Fibroblast of villous mesenchyme (primary cell): ENCODE results near the gene RAD51B. TPM values are rescaled to one million over a fixed set of nuclear protein-coding genes. Genes with fewer than 3 reads are reported as not detected.
A peak's percentile ranks its signal among the peaks of the same experiment; 100 is the strongest.

ENCODE experiments used
- DNase-seq: peaks from one replicate; pipeline ENCODE4 v3.0.0-alpha.2; 2010; ENCODE audit warnings: low read depth
- H3K4me3 ChIP-seq: 2 replicates; pipeline ENCODE4 v1.5.1; 2011; ENCODE audit warnings: low read depth, mild to moderate bottlenecking, low read length
- total RNA-seq: library from RNA; depleted of rRNA; stranded (reverse); fragments of >200 nt; gene quantifications from 2 replicates; pipeline ENCODE4 v1.2.3, GENCODE V29; 2012
- TF ChIP-seq, protein P1 (sequence below): IDR thresholded peaks from 2 replicates; pipeline ENCODE4 v1.5.1; 2012; ENCODE audit warnings: low read depth, mild to moderate bottlenecking, low read length; ENCODE audit not compliant: insufficient read depth

RAD51B gene
- total RNA-seq, 1 donor = 22.0 TPM

DNA sequence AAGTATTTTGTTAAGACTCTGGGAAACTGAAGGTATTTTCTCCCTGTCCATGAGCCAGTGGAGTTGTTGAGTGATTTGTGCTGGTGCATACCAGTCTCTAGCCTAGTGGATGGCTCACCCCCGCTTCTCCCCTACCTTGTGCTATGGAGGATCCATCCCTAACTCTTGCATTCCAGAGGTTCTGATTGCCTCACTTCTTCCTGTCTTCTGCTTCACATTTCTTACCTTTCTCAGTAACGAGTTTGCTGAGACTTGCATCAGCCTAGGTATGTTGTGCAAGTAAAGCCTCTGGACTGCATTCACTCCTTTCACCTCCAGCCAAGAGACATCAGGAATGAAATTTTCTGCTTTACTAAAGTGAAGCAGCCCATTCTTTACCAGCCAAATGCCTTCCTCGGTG is 581.7 kb downstream of the RAD51B start:
- TF ChIP-seq, protein P1, sequence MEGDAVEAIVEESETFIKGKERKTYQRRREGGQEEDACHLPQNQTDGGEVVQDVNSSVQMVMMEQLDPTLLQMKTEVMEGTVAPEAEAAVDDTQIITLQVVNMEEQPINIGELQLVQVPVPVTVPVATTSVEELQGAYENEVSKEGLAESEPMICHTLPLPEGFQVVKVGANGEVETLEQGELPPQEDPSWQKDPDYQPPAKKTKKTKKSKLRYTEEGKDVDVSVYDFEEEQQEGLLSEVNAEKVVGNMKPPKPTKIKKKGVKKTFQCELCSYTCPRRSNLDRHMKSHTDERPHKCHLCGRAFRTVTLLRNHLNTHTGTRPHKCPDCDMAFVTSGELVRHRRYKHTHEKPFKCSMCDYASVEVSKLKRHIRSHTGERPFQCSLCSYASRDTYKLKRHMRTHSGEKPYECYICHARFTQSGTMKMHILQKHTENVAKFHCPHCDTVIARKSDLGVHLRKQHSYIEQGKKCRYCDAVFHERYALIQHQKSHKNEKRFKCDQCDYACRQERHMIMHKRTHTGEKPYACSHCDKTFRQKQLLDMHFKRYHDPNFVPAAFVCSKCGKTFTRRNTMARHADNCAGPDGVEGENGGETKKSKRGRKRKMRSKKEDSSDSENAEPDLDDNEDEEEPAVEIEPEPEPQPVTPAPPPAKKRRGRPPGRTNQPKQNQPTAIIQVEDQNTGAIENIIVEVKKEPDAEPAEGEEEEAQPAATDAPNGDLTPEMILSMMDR = no peak
- DNase-seq = peak; percentile 46
- no peak overlapping the region for H3K4me3 ChIP-seq

- TF ChIP-seq, protein P1 = no peak
- H3K4me3 ChIP-seq = no peak overlapping the region
- no peak for DNase-seq
Observed at GRCh38 chr14:68401855-68402254, 582.3 kb downstream of the RAD51B start.

GRCh38 chr14:68402525-68403101 is 583.0 kb downstream of the RAD51B start:
- no peak for DNase-seq
- H3K4me3 ChIP-seq = no peak overlapping the region
- TF ChIP-seq, protein P1 = no peak

DNA sequence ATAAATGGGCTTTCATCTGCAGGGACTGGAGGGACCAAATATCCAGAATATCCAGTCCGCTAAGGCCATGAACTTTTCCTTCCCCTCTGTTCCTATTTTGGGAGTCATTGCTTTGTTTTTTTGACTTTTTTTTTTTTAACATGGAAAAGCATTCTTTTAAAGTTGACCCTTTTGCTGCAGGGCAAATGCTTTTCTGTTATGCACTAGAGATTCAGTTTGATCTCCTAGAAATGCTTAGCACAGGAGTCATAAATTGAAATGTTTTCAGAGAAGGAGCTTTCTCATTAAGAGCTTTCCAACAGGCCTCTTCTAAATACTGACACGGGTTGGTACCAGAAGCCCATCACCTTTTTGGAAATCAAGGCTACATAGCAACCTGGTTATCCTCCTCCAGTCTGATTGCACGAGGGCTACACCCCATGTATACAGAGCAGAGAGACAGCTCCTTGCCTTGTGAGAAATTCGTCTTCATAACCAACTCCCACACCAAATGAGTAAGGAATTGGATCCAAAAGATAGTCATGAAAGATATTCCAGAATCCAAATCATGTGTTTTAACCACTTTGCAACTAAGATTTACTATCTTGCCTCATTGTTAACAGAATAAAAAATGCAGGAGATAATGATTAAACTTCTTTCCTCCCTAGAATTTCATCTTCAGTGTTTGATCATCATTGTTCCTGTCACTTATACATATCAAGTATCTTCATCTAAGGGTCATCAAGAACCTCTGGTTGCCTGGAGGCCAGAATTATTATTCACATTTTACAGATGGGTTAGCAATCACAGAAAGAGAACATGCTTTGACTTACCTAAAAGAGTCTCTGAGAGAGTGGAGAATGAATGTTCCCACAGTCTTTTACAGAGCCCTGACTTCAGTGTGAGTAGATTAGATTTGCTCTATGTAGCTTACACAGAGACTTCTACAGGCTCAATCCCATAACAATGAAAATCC is 583.9 kb downstream of the RAD51B start:
- H3K4me3 ChIP-seq = no peak overlapping the region
- peak; percentile 48 for DNase-seq
- TF ChIP-seq, protein P1 = no peak

- no peak overlapping the region for H3K4me3 ChIP-seq
- TF ChIP-seq, protein P1 = no peak
- DNase-seq = no peak
Observed at GRCh38 chr14:68404146-68404527, 584.6 kb downstream of the RAD51B start.

- no peak for DNase-seq
- TF ChIP-seq, protein P1 = no peak
- no peak overlapping the region for H3K4me3 ChIP-seq
Observed at GRCh38 chr14:68404652-68405183, 585.1 kb downstream of the RAD51B start.
